NCI-H82 treated with DMSO at 0.1 percent for 48 hours (cell line): Measurements from ENCODE around the gene KANK2.
A peak's percentile ranks its signal among the peaks of the same experiment; 100 is the strongest.
"Not testable (repeated sequence)": the region's sequence is repeated elsewhere in the genome, so short reads cannot be mapped to it uniquely, and the experiment has no call there.

Experiments used
- DNase-seq: peaks from one replicate; lab custom pipeline; 2025; ENCODE audit not compliant: unreplicated experiment; lab: John Stamatoyannopoulos, UW

KANK2 gene

DNA sequence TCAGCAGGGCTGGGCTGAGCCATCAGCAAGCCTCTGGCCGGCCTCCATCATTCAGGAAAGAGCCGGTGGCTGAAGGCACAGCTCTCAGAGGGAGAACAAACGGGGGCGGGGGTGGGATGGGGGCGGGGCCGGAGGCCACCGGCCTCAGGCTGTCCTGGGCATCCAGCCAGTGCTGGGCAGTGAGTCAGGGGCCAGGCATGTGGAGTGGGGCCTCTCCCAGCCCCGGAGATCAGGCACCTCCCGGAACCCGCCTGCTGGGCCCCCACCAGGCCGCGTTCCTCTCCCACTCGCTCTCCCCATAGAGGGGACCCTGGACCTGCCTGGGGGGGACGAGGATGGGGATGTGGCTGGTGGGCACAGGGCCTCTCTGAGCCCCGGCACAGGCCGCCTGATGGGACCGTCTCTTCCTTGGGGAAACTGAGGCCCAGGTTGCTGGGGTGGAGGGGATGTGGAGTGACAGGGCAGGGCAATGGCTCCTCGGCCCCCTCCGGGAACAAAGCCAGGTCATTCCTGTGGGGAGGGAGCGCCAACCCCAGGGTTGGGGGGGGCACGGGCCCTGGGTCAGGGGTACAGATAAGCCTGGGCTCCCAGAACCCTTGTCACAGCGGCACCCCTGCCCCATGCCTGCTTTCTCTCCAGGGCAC is 54.7 kb downstream of the KANK2 start:
- DNase-seq, result no peak

DNA sequence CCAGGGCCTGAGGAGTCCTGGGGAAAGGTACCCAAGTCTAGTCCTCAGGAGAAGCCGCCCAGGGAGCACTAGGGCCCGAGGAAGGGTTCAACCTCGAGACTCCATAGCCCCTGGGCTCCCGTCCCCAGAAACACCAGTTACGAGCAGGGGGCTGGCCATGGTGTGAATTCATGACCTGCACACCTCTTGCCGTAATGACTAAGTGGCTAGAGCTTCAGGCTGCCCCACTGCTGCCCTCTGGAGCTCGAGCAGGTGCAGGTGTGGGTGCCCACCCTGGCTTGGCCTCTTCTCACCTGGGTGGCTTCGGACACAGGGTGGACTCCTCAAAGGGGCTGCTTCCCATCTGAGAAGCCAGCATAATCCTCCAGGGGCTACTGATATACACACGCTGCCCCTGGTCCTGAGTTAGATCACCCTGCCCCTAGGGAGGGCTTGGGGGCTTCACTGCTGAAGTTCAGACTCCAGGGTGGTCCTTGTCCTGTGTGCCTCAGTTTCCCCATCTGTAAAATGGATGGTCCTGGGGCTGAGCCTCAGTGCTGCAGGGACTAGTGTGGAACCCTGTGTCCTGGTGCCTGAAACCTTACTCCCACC is 55.3 kb downstream of the KANK2 start:
- no peak for DNase-seq

DNA sequence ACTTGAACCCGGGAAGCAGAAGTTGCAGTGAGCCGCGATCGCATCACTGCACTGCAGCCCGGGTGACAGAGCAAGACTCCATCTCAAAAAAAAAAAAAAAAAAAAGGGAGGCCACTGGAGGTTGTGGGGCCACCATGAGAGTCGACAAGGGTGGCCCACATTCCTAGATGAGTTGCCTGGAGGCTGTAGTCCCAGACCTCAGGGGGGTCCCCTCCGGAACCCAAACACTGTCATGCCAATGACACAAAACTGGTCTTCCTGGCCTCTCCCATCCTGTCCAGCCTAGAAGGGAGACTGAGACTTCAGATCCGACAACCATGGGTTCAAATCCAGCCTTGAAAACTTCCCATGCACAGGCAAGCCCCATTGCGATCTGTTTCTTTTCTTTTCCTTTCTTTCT is 56.4 kb downstream of the KANK2 start:
- no peak for DNase-seq

DNA sequence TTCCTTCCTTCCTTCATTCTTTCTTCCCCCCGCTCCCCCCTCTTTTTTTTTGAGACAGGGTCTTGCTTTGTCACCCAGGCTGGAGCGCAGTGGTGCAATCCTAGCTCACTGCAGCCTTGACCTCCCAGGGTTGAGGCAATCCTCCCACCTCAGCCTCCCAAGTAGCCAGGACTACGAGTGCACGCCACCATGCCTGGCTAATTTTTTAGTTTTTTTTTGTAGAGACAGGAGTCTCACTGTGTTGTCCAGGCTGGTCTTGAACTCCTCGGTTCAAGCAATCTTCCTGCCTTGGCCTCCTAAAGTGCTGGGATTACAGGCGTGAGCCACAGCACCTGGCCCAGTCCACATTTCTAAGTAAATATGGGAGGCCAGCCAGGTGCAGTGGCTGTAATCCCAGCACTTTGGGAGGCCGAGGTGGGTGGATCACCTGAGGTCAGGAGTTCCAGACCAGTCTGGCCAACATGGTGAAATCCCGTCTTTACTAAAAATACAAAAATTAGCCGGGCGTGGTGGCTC is 57.3 kb downstream of the KANK2 start:
- DNase-seq, result not testable (repeated sequence)

DNA sequence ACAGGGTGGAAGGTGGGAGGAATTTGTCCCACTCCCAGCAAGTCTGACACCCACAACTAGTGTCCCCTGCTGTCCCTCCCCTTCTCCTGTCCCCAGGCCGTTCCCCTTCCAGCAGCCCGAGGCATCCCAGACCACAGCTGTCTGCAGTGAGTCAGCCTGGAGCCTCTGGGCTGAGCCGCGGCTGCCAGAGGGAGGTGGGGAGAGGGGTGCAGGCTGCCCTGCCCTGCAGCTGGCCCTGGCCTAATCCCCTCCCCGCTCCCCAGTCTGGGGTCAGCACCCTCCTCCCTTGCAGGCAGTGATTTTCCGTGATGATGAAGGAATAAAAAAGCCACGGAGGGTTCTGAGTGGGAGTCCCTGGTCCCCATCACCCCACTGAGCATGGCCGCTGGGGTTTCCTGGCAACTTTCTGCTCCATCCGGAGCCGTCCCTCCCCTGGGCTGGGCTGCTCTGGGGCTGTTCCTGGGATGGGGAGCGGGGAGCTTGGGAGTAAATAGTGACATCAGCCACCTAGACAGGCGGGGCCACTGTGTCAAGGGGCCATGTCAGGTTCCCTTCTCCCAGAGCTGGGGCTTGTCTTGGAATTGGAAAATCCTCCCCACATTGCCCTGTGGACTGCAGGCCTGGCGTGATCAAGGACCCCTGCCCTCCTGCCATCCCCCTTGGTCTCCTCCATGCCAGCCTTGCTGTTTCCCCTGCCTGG is 58.6 kb downstream of the KANK2 start:
- DNase-seq, result peak; percentile 2

DNA sequence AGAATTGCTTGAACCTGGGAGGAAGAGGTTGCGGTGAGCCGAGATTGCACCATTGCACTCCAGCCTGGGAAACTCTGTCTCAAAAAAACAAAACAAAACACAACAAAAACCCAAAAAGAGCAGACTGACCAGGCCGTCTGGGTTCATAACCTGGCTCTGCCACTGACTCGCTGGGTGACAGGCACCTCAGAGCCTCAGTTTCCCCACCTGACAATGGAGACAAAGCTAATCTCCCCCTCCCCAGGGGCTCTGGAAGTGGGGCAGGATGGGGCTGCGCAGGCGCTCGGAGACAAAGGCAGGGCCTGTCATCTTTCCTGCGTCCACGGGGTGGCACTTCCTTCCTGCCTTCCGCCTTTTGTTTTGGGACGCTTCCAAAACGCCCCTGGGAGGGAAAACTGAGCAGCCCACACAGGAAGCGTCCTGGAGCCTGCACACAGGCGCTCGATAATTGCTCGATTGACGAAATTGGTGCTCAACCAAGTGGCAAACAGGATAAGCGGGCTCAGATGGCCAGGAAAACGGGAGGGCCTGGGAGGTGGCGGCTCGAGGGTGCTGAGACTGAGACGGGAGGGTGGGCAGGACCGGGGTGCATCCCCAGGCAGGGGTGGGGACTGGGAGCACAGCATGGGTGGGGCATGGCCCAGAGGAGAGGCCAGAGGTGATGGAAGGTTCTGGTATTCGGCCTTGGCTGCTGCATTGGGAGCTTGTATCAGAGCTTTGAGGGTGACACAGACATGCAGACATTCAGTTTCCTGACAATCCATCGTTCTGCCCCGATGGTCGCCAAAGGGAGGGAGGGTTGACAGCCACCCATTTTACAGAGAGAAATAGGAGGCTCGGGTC is 59.6 kb downstream of the KANK2 start:
- peak; percentile 13 for DNase-seq

DNA sequence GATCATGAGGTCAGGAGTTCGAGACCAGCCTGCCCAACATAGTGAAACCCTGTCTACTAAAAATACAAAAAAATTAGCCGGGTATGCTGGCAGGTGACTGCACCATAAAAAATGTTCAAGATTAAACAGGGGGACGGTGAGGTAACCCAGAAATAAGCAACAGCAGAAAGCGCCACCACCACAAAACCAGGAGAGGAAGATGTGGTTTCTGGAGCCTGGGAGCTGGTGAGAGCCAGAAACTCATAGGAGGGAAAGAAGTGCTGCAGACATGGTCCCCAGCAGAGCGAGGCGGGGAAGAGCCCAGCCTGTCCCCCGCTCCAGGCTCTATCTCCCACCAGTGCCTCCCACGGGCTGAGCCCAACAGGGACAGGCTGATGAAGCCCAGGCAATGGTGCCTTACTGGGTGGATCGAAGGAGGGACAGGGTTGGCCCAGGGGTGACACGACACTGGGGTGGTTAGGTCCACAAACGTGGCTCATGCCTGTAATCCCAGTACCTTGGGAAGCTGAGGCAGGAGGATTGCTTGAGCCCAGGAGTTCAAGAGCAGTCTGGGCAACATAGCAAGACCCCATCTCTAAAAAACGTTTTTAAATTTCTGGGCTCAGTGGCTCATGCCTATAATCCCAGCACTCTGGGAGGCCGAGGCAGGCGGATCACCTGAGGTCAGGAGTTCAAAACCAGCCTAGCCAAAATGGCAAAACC is 60.8 kb downstream of the KANK2 start:
- DNase-seq, result no peak

DNA sequence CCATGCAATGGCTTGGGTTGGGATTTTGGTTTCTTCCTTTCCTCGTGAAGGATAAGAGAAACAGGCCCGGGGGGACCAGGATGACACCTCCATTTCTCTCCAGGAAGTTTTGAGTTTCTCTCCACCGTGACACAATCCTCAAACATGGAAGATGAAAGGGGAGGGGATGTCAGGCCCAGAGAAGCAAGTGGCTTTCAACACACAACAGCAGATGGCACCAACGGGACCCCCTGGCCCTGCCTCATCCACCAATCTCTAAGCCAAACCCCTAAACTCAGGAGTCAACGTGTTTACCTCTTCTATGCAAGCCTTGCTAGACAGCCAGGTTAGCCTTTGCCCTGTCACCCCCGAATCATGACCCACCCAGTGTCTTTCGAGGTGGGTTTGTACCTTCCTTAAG is 65.9 kb downstream of the KANK2 start:
- no peak for DNase-seq

DNA sequence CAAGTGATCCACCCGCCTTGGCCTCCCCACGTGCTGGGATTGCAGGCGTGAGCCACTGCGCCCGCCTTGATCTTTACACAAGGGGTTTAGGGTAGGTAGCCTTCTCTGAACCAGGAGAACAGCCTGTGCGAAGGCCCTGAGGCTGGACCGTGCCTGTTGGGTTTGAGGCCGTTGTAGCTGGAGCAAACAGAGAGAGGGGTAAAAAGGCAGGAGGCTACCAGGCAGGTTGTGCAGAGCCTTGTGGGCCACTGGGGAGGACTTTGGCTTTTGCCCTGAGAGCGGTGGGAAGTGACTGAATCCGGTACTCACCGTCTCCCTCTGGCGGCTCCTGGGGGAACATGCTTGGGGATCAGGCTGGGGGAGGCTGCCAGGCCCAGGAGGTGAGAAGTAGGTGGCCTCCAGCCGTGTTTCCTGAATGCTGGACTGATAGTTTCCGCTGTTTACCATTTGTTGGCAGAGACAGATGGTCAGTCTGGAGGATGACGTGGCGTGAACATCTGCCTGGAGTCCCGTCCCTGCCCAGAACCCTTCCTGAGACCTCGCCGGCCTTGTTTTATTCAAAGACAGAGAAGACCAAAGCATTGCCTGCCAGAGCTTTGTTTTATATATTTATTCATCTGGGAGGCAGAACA is 66.4 kb downstream of the KANK2 start:
- peak; percentile 15 for DNase-seq

DNA sequence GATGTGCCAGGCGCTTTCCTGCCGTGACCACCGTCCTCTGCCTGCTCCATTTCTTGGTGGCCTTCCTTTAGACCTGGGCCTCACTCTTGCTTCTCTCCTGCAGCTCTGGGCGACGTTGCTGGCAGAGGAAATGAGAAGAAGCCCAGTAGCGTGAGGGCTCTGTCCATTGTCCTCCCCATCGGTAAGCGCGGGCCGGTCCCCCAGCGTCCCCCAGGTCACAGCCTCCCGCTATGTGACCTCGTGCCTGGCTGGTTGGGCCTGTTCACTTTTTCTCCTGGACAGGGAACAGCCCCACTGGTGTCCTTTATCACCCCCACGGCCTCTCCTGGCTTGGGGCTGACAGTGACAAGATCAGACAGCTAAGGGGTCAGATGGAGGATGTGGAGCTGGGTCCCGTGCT is 69.4 kb downstream of the KANK2 start:
- no peak for DNase-seq

DNA sequence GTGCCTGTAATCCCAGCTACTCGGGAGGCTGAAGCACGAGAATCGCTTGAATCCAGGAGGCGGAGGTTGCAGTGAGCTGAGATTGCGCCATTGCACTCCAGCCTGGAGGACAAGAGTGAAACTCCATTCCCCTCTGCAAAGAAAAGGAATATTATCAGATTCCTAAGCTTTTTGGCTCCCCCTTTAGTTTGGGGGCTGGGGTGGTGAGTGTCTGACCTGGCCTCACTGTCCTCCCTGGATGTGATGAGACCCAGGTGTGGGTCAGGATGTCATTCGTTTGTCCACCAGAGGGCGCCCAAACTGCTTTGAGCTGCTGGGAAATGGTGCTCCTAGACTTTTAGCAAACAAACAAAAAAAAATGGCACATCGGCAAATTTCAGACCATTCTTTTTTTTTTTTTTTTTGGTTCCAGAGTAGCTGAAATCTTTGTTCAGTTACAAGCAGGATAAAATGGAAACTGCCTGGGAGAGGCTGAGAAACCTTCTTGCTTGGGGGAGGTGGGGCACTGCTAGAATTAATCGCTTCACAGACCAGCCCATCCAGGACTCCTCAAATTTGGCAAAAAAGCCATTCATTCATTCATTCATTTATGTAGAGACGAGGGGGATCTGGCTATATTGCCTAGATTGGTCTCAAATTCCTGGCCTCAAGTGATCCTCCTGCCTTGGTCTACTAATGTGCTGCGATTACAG is 71.2 kb downstream of the KANK2 start:
- no peak for DNase-seq

DNA sequence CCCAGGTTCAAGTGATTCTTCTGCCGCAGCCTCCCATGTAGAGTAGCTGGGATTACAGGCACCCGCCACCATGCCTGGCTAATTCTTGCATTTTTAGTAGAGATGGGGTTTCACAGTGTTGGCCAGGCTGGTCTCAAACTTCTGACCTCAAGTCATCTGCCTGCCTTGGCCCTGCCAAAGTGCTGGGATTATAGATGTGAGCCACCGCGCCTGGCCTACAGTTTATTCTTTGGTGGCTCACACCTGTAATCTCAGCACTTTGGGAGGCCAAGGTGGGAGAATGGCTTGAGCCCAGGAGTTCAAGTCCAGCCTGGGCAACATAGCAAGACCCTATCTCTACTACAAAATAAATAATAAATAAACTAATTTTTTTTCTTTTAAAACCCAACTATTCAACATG is 73.2 kb downstream of the KANK2 start:
- DNase-seq, result not testable (repeated sequence)

DNA sequence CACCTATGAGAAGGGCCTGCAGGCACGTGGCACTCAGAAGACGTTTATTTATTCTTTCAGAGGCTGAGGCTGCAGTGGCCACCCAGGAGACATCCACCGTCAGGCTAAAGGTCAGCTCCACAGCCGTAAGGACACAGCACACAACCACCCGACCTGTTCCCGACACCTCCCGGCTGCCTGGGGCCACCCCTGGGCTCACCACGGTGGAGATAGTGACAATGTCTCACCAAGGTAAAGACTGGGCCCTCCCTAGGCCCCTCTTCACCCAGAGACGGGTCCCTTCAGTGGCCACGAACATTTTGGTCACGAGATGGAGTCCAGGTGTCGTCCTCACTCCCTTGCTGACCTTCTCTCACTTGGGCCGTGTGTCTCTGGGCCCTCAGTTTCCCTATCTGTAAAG is 74.2 kb downstream of the KANK2 start:
- DNase-seq, result no peak

DNA sequence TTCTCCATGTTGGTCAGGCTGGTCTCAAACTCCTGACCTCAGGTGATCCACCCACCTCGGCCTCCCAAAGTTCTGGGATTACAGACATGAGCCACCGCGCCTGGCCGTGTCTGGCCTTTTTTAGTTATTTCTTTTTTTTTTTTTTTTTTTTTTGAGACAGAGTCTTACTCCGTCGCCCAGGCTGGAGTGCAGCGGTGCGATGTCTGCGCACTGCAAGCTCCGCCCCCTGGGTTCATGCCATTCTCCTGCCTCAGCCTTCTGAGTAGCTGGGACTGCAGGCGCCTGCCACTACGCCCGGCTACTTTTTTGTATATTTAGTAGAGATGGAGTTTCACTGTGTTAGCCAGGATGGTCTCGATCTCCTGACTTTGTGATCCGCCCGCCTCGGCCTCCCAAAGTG is 75.4 kb downstream of the KANK2 start:
- not testable (repeated sequence) for DNase-seq

DNA sequence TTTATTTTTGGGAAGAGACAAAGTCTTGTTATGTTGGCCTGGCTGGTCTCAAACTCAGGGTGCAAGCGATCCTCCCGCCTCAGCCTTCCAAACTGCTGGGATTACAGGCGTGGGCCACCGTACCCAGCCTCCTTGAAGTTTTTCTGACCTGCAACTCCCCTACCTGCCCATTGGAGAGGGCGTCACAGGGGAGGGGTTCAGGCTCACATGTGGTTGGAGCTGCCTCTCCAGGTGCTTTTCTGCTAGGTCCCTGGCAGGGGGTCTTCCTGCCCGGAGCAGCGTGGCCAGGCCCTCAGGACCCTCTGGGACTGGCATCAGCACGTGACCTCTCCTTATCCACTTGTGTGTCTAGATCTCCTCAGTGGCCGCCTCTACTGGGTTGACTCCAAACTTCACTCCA is 80.8 kb downstream of the KANK2 start:
- no peak for DNase-seq

DNA sequence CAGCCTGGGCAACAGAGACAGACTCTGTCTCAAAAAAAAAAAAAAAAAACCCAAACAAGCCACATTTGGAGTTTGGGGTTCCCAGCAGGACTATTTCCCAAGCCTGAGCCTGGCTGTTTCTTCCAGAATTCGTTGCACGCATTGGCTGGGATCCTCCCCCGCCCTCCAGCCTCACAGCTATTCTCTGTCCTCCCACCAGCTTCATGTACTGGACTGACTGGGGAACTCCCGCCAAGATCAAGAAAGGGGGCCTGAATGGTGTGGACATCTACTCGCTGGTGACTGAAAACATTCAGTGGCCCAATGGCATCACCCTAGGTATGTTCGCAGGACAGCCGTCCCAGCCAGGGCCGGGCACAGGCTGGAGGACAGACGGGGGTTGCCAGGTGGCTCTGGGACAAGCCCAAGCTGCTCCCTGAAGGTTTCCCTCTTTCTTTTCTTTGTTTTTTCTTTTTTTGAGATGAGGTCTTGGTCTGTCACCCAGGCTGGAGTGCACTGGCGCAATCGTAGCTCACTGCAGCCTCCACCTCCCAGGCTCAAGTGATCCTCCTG is 81.4 kb downstream of the KANK2 start:
- DNase-seq, result no peak

DNA sequence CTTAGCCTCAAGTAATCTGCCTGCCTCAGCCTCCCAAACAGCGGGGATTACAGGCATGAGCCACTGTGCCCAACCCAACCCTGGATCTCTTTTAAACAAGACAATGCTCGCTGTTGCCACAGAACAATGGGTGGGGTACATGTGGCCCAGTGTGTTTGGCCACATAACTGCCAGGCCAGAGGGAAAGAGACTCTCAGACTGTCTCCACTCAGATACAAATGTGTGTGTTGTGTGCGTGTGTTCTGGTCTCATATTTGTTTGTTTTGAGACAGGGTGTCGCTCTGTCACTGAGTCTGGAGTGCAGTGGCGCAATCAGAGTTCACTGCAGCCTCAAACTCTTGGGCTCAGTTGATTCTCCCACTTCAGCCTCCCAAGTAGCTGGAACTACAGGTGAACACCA is 82.3 kb downstream of the KANK2 start:
- DNase-seq, result no peak
